GM19395 (cell line): ENCODE data around the gene EN2.

Source experiments
- ATAC-seq: cut with Tn5 transposase; IDR thresholded peaks from one replicate; pipeline ENCODE4 v1.9.1; 2021; ENCODE audit warnings: mild to moderate bottlenecking, moderate library complexity; ENCODE audit not compliant: unreplicated experiment

The EN2 gene

DNA sequence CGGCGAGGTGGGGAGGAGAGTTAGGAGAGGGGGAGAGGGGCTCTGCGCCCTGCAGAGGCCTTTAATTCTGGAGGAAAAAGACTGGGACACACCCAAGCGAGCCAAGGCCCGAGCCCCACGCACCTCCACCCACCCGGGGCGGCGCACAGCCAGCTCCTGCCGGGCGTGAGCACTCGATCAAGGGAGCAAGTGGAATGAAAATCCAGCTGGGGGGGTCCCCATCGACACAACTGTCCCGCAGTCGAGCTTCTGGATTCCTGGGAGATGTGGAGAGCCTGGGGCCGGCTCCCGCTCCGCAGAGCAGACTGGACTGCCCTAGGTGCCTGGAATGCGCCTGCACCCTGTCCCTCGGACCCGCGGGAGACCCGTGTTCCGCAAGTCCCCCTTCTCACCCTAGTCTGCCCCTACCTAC lies 7.4 kb upstream of the EN2 start:
- no peak for ATAC-seq

DNA sequence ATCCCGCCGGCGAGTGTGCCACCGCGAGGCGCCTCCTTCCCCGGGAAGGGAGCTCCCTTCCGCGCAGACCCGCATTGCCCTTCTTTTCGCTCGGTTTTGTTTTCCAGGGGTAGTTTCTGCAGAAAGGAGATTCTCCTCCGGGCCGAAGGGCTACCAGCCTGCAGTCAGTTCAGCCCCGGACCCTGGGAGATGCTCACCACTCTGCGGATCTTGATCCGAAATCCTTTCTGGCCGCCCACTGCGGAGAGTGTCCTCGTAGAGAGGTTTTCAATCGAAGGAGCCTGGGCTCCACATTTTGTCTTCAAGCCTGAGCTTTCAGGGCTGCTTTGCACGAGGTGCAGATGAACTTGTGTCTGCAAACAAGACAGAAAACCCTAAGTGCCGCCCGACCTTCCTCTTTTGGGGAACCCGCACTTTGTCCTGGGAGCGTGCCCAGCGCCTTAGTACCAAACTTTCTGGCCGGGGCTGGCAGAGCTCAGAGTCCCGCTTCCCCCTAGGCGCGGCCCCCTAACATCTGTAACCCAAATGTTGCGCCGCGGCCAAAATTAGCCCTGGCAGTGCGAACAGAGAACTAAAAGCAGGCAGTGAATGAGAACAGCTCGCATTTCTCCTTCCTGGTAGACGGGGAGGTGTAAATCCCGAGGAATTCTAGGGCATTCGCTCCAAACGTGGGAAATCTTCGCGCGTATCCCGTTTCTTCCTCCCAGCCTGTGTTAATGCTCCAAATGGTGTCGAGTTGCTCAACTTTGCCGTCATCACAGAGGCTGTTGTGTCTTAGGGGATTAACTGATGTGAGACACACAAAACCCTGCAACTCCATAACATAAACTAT lies 6.7 kb upstream of the EN2 start:
- ATAC-seq = no peak

DNA sequence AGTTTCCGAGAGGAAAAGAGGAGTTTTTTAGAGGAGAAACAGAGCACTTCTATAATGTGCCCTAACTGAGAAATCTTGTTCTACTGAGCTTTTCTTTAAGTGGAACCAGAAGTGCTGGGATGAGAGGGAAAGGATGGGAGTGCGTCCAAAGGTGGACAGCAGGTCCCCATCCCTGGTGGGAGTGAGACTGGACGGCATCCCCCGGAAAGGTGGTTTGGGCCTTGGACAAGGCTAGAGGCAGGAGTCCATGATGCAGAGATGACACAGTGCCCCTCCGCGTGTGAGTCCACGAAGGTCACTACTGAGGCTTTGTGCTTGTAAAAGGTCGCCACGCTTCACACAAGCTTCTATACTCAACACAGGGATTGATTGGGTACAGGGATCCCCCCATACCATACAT lies 6.1 kb upstream of the EN2 start:
- no peak for ATAC-seq

DNA sequence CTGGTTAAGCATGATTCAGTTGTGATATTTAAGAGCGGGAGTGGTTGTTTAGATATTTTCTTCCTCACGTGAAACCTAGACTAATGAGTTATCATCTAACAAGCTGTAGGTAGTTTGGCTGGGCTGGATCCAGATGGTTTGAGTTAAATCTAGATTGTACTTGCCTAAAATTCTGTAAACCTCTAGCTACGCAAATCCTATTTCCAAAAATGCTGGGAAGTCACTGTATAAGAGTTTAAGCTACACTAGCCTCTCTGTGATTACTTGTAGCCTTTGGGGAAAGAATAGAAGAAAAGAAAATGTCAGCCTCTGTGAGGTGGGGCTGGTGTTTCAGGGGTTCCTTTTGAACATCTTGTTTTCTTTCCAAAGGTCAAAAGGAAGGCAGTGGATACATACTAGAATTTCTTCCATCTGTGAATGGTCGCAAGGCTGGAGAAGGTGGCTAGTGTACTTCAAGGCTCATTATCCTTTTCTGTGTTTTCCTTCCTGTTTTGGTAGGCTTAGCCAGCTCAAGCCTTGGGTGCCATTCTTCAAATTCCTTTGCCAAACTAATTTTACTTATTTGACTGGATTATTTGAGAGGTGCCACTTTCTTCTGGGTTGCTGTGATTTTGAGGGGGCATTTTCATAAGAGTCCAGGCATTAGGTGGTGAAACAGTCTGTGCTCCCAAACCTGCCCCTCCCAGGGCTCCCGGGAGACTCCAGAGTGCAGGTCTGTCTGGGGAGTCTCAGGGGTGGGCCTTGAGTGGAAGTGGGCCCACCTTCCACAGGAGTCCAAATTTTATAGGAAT lies 5.2 kb upstream of the EN2 start:
- ATAC-seq = no peak

DNA sequence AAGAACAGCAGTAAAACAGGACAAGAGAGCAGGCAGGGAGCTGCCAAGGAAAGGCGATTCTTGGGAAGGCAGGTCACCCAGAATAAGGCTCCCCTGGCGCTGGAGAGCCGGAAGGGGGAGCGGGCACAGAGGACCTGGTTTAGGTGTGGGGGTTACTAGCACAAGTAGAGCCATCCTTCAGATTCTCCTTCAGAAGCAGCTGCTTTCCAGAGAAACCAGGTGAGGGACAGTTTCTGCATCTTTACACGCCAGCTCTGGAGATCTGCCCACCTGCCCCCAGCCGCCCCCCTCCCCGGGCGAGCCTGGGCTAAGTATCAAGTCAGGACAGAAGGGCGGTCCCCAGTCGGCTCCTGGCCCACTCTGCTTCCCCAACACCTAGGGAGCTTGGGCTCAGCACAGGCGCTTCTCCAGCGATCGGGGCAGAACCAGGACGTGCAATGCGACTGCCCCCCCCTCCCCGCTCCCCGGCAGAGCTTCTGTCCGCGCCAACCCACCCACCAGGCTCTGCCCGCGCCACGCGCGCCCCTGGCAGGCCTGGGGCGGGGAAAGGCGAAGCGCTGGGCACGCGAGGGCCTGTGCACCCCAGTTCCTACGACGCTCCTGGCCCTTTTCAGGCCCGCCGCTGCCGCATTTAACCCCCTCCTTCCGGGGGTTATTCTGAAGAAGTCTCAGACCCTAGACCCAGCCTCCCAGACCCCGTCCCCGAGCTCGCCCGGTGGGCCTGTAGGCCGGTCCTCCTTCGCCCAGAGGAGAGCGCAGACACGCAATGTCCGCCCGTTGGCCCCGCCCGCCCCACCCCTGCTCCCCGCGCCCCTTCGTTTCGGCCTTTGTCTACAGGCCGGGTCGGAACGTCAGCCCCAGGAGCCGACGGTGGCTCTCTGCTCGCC lies 4.4 kb upstream of the EN2 start:
- ATAC-seq = no peak

DNA sequence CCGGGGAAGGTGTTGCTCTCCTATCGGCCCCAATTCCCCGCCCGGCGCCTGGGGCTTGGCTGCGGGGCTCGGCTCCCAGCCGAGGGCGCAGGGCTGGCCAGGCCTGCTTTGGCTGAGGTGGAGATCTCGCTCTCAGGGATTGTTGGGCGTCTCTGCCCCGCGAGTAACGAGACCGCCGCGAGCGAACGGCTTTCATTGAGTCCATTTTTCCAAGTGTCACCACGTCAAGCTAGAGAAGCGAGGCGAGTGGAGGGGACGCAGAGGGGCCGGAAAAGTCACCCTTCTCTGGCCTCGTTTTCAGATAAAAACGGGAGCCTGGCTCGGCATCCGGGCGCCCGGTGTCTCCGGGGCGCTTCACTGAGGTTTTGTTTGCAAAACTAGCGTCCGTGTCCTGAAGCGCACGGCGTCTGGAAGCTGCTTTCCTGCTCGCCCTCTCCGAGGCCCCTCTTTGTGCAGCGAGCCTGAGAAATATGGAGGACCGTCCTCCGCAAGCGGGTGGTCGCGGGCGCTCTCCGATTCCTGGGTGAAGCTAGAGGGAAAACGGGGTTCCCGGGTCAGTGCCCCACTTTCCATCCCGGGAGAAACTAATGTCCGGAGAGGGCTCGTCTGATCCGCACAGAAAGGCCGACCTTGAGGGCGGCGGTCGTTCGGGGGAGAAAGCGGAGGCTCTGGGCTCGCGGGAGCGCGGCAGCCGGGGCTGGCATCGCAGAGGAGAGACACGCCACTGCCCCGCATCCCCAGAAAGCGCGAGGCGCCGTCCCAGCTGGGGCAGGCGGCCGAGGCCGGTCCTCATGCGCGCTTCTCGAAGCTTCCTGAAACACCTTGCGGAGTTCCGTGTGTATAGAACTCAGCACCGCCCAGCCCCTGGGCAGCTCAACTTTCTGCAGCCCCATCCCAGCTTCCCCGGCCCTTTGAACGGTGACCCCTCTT lies 3.5 kb upstream of the EN2 start:
- ATAC-seq = no peak

DNA sequence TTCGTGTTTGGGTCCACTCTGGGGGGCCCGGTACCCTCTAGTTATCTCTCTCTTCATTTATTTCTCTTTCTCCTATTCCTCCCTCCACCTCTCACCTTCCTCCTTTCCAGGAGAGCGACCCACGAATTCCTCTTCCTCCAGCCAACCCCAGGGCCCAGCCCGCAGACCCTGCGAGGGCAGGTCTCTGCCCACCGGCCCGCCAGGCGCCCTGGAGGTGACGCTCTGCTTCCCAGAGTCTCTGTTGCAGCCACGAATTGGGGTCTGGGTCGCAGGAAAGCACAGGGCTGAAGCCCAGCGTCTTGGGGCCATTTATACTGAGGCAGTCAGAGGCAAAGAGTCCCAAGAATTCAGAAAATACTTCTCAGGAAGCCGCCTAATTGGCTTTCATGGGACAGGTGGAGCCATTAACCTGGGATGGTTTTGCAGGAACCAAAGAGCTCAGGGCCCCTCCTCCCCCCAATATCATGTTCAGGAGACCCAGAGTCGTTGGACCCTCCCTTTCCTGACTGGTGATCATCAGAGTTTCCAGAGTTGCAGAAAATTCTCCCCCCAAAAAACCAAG lies 2.7 kb upstream of the EN2 start:
- ATAC-seq = no peak

DNA sequence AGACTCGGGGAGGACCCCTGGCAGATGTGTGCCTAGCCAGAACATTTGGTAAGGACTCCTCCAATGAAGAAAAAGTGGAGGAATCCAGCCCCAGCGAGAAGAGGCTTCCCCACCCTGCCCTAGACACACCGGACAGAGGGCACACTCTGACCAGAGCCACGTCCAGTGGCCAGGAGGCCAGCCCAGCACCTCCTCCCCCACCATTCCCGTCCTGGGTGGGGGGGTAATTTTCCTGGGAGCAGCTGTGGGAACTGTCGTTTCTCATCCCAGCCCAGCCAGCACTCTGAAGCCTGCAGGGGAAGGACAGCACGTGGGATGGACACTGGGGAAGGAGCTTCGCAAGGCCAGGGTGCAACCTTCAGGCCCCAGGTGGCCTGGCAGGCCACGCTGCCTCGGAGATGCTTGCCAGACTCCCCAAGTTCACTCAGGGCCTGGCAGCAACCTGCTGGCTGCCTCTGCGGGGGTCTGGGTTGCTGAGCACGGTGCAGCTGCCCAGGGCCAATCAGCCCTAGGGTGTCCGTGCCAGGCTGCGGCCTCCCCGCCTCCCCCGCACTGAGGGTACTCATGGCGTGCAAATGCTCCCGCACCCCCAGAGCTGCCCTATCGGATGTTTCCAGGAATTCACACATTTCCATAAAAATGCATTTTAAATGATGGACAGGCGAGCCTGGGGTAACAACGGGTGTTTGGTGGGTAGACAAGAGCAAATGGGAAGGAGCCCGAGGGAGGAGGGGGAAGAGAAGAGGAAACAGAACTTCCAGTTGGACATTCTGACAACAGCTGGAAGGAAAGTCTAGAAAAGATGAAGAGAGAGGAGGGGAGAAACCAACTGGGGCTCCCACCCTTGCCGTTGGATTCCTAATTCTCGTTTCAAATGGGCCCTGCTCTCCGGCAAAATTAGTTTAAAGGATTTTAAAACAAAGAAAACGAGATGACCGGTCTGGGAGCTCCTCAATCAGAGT lies 1.9 kb upstream of the EN2 start:
- ATAC-seq = no peak

DNA sequence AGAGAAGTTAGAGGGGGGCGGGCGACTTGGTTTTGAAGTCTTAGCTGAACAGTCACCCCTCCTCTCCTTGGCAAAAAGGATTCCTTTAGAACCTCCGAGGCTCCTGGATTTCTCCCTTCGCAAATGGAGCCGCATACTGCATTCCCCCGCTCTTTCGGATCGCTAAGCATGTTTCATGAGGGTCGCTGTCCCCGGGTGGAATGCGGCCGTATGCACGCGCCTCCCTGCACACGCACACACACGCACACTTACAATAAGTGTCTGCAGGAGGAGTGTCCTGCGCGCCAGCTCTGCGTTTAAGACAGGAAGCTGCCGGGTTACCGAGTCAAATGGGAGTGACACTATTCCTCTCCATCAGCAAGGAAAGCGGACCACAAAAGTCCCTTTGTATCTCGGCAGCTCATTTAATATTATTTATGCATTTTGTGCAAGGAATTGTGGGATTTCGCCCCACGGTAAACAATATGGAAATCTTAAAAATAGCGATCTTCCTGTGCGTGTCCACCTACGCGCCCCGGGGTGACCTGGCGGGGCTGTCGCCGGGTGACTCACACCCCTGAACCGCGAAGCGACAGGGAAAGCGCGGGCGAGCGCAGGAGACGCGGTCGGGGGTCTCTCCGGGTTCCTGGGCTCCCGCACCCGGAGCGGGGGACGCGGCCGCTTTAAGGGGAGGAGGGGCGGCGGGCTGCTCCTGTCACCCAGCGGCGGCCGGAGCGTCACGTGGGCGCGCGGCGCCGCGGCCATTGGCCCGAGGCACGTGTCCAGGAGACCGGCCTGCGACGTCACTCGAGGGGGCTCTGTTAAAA lies 988 bp upstream of the EN2 start:
- no peak for ATAC-seq

DNA sequence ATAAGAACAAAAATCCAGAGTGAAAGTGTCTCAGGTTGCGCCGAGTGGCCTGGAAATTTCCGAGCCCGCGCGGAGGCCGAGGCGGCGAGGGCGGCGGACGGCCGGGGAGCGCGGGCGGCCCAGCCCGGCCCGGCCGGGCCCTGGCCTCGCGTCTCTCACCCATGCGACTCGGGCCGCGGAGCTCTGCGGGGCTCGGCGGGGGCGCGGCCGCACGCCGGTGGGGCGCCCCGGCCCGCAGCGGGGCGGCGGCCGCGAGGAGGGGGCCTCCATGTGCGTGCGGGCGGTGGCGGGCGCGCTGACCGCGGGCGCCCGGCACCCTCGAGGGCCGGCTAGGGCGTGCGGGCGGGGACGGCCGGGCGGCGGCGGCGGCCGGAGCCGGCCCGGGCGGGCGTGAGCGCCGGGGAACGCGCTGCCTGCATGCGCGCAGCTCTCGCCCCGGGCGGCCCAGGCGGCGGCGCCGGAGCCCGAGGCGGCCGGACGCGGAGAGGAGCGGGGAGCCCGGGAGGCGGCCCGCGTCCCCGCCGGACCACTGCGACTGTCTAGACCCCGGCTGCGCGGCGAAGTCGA lies 302 bp upstream of the EN2 start:
- no peak for ATAC-seq

DNA sequence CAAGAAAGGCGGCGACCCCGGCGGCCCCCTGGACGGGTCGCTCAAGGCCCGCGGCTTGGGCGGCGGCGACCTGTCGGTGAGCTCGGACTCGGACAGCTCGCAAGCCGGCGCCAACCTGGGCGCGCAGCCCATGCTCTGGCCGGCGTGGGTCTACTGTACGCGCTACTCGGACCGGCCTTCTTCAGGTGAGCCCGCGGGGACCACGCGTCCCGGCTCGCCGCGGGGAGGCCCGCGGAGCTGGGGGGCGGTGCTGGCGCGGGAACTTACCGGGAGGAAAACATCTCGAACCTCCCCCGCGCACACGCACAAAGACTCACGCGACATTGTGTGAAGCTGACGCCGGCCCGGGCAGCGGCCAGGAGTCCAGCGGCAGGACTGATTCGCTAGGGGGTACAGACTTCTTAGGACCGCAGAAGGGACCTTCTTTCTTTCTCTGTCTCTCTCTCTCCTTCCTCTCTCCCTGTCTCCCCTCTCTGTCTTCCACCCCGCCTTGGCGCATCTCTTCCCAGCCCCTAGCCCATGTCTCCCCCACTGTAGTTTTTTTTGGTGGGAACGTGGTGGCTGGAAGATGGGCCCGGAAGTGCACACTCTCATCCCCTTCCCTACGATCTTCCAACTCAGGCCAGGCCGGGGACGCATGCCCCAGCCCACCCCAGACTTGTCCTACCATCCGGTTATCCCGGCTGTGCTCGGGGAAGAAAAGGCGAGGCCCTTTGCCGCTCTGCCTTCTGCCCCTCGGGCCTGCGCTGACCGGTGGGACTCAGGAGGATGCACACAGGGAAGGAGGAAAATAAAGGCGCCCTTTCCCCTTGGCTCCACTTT lies 1.2 kb downstream of the EN2 start:
- ATAC-seq = no peak

DNA sequence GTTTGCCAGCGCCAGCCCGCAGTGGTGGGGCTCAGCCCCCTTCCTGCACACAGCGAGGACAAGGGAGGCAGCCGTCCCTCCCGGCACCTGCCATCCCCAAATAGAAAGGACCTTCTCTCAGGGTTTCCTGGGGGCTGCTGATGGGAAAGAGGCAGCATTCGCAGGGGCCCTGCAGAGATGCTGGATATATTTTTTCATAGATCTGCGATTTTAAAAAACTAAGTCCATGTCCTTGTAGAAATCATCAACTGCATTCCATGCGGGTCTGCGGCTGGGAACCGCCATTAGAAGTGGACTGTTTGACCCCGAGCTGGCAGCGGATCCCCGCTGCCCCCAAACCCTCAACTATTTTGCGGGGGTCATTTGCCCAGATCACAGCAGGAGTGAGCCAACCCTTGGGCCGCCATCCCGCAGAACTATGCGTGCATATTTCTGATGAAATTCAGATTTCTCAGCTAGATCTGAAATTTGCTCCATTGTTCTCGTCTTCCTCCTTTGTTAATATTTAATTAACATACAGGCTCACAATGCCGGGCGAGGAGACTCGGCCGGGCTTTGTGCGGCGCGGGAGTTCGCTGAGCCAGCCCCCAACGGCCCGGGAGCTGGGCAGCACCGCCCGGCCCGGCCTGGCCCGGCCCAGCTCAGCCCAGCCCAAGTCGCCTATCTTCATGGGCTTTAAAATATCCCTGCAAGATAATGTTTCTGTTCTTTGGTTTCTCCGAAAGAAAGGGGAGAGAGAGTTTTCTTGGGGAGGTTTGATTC lies 2.0 kb downstream of the EN2 start:
- ATAC-seq = no peak

DNA sequence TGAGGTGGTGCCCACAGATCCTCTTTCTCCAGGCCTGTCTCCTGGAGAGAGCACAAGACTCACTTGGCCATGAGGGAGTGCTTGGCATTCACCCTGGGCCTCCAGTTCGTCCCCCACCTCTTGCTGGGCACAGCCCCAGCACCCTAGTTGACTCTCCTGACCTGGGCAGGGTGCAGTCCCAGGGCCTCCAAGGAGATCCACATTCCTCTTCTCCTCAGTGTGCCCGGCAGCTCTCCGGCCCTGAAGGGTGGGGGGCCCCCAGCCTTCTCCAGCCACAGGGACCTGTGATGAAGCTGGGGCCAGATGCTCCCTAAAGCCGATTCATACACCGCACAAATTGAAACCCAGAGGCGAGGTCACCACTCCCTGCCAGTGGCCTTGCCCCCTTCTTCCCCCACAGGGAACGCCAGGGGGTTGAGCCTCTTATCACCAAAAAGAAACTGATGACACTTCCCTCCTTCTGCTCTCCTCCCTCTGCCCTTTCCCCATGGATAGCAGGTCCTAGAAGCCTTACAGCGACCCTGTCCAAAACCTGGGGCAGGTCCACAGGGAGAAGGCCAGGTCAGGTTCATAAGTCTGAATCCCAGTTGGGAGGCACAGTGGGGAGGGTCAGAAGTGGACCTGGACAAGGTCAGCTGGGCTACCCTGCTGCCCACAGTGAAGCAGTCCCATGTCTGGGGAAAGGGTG lies 3.1 kb downstream of the EN2 start:
- ATAC-seq = no peak

DNA sequence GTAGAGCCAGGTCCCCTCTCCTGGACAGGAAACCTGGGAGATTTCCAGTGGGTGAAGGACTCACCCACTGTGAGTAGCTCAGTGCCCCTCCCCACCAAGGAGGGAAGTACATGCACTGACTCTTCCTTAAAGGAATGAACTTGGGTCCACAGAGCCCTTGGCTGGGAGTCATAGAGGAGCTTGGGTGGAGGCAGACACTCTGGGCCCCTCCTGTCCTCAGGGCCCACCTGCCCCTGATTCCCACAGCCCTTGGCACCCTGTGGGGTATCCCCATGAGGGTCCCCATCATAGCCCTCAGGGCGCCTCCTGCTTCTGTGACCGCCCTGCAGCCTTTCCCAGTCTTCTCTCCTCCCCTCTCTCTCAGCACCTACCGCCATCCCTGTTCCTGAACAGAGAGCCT lies 3.7 kb downstream of the EN2 start:
- ATAC-seq = no peak

DNA sequence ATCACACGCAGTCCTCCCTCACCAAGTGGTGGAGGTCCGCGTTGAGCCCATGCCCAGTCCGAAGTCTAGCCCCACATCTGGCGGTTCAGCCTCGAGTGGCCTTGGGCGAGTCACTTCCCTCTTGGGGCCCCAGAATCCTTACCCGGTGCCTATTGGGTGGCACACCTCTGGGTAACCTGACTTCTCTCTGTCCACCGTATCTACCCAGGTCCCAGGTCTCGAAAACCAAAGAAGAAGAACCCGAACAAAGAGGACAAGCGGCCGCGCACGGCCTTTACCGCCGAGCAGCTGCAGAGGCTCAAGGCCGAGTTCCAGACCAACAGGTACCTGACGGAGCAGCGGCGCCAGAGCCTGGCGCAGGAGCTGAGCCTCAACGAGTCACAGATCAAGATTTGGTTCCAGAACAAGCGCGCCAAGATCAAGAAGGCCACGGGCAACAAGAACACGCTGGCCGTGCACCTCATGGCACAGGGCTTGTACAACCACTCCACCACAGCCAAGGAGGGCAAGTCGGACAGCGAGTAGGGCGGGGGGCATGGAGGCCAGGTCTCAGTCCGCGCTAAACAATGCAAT lies 4.3 kb downstream of the EN2 start:
- no peak for ATAC-seq
